ENCODE data around the gene COL3A1.

DNA sequence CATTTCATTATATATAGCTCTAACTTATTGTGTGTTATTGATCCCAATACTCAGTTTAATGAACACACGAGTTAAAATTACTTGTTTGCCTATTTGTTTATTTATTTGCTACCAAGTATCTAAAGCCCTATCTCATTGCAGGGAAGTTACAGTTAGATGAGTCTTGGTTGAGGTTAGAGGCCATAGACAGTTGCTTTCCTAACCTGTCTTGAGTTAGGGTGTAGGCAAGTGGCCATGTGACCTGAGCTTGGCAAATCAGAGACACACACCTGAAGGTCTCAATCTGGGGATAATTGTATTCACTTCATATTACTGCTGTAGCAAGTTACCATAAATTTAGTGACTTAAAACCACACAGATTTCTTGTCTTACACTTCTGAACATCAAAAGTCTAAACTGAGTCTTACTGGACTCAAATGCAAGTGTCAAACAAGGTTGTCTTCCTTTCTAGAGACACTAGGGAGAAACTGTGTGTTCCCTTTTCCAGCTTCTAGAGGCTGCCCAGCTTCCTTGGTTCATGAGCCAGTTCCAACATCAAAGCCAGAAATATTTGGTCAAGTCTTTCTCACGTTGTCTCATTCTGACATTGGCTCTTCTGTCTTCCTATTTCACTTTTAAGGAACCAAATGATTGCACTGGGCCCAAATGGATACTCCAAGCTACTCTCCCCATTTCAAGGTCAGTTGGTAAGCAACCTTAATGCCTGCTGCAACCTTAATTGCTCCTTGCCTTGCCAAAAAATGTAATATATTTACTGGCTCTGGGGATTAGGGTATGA, 39.7 kb downstream of the COL3A1 start:
- TF ChIP-seq, protein P1, sequence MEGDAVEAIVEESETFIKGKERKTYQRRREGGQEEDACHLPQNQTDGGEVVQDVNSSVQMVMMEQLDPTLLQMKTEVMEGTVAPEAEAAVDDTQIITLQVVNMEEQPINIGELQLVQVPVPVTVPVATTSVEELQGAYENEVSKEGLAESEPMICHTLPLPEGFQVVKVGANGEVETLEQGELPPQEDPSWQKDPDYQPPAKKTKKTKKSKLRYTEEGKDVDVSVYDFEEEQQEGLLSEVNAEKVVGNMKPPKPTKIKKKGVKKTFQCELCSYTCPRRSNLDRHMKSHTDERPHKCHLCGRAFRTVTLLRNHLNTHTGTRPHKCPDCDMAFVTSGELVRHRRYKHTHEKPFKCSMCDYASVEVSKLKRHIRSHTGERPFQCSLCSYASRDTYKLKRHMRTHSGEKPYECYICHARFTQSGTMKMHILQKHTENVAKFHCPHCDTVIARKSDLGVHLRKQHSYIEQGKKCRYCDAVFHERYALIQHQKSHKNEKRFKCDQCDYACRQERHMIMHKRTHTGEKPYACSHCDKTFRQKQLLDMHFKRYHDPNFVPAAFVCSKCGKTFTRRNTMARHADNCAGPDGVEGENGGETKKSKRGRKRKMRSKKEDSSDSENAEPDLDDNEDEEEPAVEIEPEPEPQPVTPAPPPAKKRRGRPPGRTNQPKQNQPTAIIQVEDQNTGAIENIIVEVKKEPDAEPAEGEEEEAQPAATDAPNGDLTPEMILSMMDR (IDR thresholded peaks at IDR 0.05; ENCODE audit: low read depth, low read length), result no peak
- no peak for TF ChIP-seq POLR2A (IDR thresholded peaks at IDR 0.05; ENCODE audit: extremely low read depth, insufficient read length)
- TF ChIP-seq, protein P2, sequence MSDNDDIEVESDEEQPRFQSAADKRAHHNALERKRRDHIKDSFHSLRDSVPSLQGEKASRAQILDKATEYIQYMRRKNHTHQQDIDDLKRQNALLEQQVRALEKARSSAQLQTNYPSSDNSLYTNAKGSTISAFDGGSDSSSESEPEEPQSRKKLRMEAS (IDR thresholded peaks at IDR 0.05; ENCODE audit: low read depth, low read length), result no peak

Measured in NB4 (cell line).